ENCODE results near the gene NPFFR1. TPM values are rescaled to one million over a fixed set of nuclear protein-coding genes. Genes with fewer than 3 reads are reported as not detected.
A peak's percentile ranks its signal among the peaks of the same experiment; 100 is the strongest.
"Not testable (repeated sequence)": the region's sequence is repeated elsewhere in the genome, so short reads cannot be mapped to it uniquely, and the experiment has no call there.

Gene NPFFR1
- total RNA-seq, 1 experiment from 2014 or later = not detected

DNA sequence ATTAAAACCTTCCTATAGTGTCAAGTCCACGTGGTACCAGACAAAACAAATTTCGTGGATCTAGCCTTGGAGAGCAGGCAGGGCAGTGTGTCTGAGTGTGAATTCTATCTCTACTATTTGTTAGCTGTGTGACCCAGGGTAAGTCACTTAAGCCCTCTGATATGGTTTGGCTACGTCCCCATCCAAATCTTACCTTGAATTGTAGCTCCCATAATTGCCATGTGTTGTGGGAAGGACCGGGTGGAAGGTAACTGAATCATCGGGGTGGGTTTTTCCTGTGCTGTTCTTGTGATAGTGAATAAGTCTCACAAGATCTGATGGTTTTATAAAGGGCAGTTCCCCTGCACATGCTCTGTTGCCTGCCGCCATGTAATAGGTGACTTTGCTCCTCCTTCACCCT lies 2.8 kb upstream of the NPFFR1 start:
- no peak for DNase-seq (ENCODE audit: low read depth)

GRCh38 chr10:70285476-70285831 lies 1.6 kb upstream of the NPFFR1 start:
- no peak for DNase-seq (ENCODE audit: low read depth)

DNA sequence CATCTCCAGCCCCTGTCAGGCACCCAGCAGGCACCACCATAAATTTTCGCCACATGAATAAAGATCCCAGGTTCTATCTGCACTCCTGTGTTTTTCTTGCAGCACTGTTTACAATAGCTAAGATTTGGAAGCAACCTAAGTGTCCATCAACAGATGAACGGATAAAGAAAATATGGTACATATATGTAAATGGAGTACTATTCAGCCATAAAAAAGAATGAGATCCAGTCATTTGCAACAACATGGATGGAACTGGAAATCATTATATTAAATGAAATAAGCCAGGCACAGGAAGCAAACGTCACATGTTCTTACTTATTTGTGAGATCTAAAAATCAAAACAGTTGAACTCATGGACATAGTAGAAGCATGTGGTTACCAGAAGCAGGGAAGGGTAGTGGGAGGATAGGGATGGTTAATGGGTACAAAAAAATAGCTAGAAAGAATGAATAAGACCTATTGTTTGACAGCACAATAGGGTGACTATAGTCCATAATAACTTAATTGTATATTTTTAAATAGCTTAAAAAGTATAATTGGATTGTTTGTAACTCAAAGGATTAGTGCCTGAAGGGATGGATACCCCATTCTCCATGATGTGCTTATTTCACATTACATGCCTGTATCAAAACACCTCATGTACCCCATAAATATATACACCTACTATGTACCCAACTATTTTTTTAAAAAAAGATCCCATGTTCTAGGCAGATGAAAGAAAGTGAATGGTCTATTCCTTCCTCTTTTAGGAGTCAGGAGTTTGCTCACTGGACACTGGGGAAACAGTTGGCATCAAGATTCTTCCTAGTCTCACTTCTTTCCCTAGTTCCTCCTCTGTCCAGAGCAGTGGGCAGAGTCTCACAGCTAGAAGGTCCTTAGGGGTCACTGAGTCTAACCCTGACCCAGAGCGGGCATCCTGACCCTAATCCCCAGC lies 1.0 kb upstream of the NPFFR1 start:
- no peak for DNase-seq (ENCODE audit: low read depth)

DNA sequence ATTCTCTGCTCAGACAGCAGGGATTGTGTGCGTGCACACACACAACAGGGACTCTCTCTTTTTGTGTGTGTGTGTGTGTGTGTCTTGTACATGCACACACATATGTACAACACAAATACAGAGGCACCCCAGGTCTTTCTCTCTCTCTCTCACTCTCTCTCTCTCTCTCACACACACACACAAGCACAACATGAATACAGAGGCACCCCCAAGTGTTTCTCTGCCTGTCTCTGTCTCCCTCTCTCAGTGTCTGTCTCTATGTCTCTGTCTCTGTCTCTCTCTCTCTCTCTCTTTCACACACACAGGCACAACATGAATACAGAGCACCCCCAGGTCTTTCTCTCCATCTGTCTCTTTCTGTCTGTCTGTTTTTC lies 746 bp downstream of the NPFFR1 start:
- DNase-seq (ENCODE audit: low read depth) = no peak

- no peak for DNase-seq (ENCODE audit: low read depth)
These were observed 2.2 kb downstream of the NPFFR1 start for GRCh38 chr10:70281609-70282008.

- no peak for DNase-seq (ENCODE audit: low read depth)
These were observed 3.7 kb downstream of the NPFFR1 start for GRCh38 chr10:70280099-70280498.

- no peak for DNase-seq (ENCODE audit: low read depth)
These were observed 6.3 kb downstream of the NPFFR1 start for GRCh38 chr10:70277396-70278030.

- DNase-seq (ENCODE audit: low read depth) = peak; percentile 49
These were observed 9.2 kb downstream of the NPFFR1 start for GRCh38 chr10:70274643-70275042.

- peak; percentile 28 for DNase-seq (ENCODE audit: low read depth)
These were observed 10.9 kb downstream of the NPFFR1 start for GRCh38 chr10:70272925-70273316.

DNA sequence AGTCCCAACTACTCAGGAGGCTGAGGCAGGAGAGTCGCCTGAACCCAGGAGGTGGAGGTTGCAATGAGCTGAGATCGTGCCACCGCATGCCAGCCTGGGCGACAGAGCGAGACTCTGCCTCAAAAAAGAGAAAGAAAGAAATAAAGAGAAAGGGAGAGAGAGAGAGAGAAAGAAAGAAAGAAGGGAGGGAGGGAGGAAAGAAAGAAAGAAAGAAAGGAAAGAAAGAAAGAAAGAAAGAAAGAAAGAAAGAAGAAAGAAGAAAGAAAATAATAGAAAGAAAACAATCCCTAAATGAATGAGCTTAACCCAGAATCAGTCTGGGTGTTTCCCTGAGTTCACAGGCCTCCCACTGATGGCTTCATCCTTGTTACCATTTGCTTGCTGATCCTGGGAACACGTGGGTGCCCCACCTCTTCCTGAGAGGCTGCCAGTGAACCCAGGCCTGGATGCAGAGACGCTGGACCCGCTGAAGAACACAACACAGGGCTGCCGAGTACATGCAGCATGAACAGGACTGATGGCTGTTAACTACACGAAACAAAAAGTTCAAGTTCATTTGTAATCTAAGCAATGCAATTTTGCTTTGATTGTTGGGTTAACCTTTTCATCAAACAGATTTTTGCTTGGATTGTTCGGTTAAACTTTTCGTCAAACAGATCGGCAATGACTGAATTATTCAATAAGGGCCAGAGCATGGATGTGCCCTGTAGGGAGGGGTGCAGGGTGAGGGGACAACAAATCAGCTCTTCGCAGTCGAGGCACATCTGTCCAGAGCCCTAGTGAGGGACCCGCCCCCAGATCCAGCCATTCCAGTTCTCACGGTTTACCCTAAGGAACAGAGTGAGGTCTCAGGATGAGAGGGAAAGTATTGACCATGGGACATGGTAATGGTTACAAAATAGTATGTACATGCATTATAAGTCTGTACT lies 11.5 kb downstream of the NPFFR1 start:
- no peak for DNase-seq (ENCODE audit: low read depth)

DNA sequence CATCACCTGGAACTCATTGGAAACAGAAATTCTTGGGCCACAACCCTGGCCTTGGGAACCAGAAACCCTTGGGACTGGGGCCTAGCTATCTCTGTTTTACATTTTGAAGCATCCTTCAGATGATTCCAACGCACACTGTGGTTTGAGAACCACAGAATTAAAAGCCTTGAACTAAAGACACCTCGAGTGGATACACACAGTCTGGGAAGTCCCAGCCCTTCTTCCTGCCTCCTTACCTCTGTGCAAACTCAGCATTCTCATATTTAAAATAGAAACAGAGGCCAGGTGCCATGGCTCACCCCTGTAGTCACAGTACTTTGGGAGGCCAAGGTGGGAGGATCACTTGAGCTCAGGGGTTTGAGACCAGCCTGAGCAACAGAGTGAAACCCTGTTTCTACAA lies 12.9 kb downstream of the NPFFR1 start:
- DNase-seq (ENCODE audit: low read depth) = no peak

DNA sequence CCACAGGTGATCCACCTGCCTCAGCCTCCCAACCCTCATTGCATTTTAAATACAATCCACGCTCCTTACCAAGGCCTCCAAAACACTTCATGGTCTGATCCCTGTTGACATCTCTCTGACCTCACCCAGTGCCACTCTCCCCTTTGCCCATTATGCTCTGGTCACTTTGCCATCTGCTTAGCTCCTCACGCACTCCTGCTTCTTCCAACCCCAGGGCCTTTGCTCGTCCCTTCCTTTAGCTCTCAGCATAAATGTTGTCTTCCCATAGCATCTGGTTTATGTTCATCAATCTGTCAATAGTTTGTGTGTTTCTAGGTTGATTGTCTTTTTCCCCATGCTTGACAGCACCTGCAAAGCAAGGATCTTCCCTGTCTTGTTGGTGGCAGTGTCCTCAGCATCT lies 14.1 kb downstream of the NPFFR1 start:
- no peak for DNase-seq (ENCODE audit: low read depth)

GRCh38 chr10:70268376-70268775 lies 15.4 kb downstream of the NPFFR1 start:
- no peak for DNase-seq (ENCODE audit: low read depth)

DNA sequence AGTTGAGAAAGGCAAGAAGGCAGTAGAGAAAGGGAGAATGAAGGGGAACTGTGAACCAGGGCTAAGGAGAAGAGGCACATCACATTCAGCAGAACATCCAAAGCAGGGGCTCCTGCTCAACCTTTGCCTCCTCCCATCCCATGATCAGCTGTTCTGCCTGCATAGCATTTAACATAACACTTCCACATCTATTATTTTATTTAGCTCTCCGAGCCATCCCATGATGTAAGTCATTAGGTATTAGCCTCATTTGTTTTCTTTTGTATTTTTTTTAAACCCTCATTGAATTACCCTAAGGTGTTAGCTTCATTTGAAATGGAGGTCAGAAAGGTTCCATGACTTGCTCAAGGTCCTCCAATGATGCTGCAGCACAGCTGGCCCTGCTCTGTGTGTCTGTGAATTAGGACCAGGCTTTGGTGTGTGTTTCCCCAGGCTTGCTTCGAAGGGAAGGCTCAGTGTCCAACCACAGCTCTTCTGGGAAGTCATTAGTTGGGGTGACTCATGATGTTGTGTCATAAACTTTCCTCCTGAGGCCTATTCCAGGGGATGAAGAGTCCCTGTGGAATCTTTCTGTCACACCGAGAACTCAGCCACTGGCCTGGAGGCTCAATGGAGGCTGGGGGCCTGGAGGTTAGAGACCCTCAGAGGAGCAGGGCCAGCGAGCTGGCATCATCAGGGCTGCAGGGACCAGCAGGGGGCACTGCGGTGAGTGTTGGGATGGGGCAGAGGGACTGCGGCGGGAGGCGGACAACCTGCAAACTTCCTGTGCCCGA lies 16.5 kb downstream of the NPFFR1 start:
- DNase-seq (ENCODE audit: low read depth) = peak; percentile 94

DNA sequence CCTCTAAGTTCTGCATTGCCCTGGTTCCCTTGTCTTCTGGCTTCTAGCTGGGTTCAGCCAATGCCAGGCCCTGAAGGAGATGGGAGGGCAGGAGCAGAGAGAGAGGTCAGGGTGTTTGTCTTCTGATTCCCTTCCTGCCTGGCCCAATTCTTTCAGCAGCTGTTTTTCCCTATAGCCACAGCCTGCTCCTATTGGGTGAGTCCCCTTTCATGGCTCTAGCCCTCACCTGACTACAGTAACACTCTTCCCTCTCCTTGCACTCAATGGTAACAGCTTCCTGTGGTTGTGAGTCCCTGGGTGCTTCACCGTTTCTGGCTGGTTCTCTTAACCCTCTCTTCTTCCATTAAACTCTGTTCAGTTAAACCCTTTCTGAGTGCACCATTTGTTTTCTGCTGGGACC lies 17.1 kb downstream of the NPFFR1 start:
- DNase-seq (ENCODE audit: low read depth) = no peak

DNA sequence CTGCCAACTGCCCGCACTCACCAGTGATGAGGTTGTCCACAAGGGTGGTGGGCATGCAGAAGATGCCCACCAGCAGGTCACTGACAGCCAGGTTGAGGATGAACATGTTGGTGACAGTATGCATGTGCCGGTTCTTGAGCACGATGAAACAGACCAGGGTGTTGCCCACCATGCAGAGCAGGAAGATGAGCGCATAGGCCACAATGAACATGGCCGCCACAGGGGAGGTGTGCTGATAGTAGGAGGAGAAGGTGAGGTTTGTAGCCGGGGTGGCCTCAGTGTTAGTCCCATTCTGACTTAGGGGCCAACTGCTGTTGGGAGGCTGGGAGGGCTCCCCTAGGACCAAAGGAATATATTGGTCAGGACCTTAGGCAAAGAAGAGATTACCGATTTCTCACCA lies 17.7 kb downstream of the NPFFR1 start:
- no peak for DNase-seq (ENCODE audit: low read depth)

GRCh38 chr10:70265032-70265689 lies 18.6 kb downstream of the NPFFR1 start:
- no peak for DNase-seq (ENCODE audit: low read depth)

DNA sequence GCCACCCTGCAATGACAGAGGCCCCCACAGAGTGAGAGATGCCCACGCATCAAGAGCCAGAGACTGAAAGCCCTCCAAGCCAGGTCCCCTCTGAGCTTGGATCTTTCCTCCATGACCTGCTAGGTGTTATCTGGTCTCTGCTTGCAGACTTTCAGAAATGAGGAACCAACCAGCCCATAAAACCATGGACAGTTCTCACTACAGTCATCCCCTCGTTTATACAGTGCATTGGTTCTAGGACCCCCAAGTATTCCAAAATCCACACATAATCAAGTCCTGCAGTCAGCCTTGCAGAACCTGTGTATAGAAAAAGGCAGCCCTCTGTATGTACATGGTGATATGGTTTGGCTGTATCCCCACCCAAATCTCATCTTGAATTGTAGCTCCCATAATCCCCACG lies 23.1 kb downstream of the NPFFR1 start:
- no peak for DNase-seq (ENCODE audit: low read depth)

- DNase-seq (ENCODE audit: low read depth) = no peak
These were observed 23.5 kb downstream of the NPFFR1 start for GRCh38 chr10:70260259-70260658.

GRCh38 chr10:70258216-70258615 lies 25.6 kb downstream of the NPFFR1 start:
- no peak for DNase-seq (ENCODE audit: low read depth)

- not testable (repeated sequence) for DNase-seq (ENCODE audit: low read depth)
These were observed 26.0 kb downstream of the NPFFR1 start for GRCh38 chr10:70257816-70258215.

All from RPMI7951 (cell line).